Calu3 (cell line): ENCODE results near the gene DNAH14. TPM values are rescaled to one million over a fixed set of nuclear protein-coding genes. Genes with fewer than 3 reads are reported as not detected.
"Not testable (repeated sequence)": the region's sequence is repeated elsewhere in the genome, so short reads cannot be mapped to it uniquely, and the experiment has no call there.

Experiments used
- BruUV-seq: library from RNA; stranded (reverse); fragments of 400-500 nt; replicated peaks from 2 replicates; lab custom pipeline; 2021; lab: Mats Ljungman, UMichigan
- CTCF ChIA-PET: fragments of 300-600 bp; sonication (Branson Sonifier 250); formaldehyde crosslinking; loops from one replicate; lab custom pipeline; 2022; ENCODE audit warnings: antibody characterized with exemption; lab: Charles Lee
- DNase-seq: peaks from one replicate; pipeline ENCODE4 v3.0.0; 2022
- H3K27ac Mint-ChIP-seq: one replicate; pipeline ENCODE4 v1.8.0; 2022; ENCODE audit warnings: mixed read lengths; ENCODE audit not compliant: unreplicated experiment
- H3K27me3 Mint-ChIP-seq: one replicate; pipeline ENCODE4 v1.8.0; 2022; ENCODE audit warnings: mixed read lengths; ENCODE audit not compliant: unreplicated experiment
- H3K36me3 Mint-ChIP-seq: one replicate; pipeline ENCODE4 v1.8.0; 2022; ENCODE audit warnings: mild to moderate bottlenecking, moderate library complexity, mixed read lengths; ENCODE audit not compliant: insufficient read depth, unreplicated experiment
- H3K4me1 Mint-ChIP-seq: one replicate; pipeline ENCODE4 v1.8.0; 2022; ENCODE audit warnings: mild to moderate bottlenecking, low read depth, mixed read lengths; ENCODE audit not compliant: unreplicated experiment
- H3K4me3 Mint-ChIP-seq: one replicate; pipeline ENCODE4 v1.8.0; 2022; ENCODE audit warnings: mild to moderate bottlenecking, low read depth, moderate library complexity, mixed read lengths; ENCODE audit not compliant: unreplicated experiment
- H3K9me3 Mint-ChIP-seq: one replicate; pipeline ENCODE4 v1.8.0; 2022; ENCODE audit warnings: low read depth, mixed read lengths; ENCODE audit not compliant: unreplicated experiment
- intact Hi-C: fragments of 100-400 bp; cut with micrococcal nuclease; formaldehyde crosslinking; loops from one replicate; pipeline ENCODE4 v1.10.0; 2022; ENCODE audit not compliant: unreplicated experiment
- total RNA-seq: library from RNA; stranded (reverse); gene quantifications from 2 replicates; pipeline ENCODE4 v1.2.3, GENCODE V29; 2022
- TF ChIP-seq, protein P1 (sequence below): fragments of 200-600 bp; IDR thresholded peaks from one replicate; pipeline ENCODE4 v1.8.0; 2022; ENCODE audit warnings: antibody characterized with exemption; ENCODE audit not compliant: unreplicated experiment

DNAH14 gene
- total RNA-seq, 1 experiment from 2014 or later: 66.8 TPM

DNA sequence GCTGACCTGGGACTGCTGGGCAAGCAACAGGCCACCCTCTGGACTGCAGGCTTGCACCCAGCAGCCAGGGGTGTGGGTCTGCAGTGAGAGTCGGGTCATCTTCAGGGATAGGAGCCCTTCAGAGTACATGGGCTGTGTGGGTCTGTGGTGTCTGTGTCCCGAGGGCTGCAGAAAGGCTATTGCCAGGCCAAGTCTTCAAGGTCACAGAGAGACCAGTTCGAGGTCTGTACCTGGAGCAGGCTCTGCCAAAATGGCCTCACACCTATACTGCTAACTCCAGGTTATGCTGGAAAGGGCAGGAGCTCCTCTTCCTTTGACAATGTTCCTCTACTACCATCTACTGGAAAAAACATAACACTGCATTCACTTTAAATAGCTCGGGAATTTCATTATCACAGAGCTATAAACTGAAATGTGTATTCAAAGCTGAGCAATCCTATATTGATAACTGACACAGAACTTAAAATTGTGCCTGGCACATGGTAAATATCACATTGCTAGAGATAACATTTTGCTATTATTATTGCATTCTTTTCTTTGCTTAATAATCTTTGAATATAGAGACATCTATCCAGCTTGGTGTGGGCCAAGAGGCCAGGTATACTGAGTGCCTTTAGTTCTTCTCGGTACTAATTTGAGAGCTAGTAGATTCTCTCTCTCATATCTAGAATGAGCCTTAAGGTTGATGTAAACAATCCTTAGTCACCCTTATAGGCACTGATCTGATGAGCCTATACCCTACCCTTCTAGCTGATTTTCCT lies 6.9 kb upstream of the DNAH14 start:
- intact Hi-C loops: loop anchor here (1.0 to 10.0 kb wide), 3 partner anchors 278 to 788 kb away; no protein-coding TSS in a partner anchor
- CTCF ChIA-PET: interaction anchor here (0.5 to 1.4 kb wide), 29 partner anchors 8 to 805 kb away, joined by 3 to 29 read pairs (median 4); partner anchors contain the start of genes CNIH3 and NVL
- no TSS peak for BruUV-seq
- Mint-ChIP-seq H3K4me1 (peaks cover 11% of the 10 kb centered on the region), H3K9me3 (peaks cover under 1% of the 10 kb centered on the region), H3K4me3 (no peak overlapping the region), H3K27ac (no peak overlapping the region), H3K27me3 (no peaks in the 10 kb centered on the region), H3K36me3 (no peaks in the 10 kb centered on the region)
- peak; percentile 30 for DNase-seq
- TF ChIP-seq, protein P1, sequence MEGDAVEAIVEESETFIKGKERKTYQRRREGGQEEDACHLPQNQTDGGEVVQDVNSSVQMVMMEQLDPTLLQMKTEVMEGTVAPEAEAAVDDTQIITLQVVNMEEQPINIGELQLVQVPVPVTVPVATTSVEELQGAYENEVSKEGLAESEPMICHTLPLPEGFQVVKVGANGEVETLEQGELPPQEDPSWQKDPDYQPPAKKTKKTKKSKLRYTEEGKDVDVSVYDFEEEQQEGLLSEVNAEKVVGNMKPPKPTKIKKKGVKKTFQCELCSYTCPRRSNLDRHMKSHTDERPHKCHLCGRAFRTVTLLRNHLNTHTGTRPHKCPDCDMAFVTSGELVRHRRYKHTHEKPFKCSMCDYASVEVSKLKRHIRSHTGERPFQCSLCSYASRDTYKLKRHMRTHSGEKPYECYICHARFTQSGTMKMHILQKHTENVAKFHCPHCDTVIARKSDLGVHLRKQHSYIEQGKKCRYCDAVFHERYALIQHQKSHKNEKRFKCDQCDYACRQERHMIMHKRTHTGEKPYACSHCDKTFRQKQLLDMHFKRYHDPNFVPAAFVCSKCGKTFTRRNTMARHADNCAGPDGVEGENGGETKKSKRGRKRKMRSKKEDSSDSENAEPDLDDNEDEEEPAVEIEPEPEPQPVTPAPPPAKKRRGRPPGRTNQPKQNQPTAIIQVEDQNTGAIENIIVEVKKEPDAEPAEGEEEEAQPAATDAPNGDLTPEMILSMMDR: peak; percentile 15

DNA sequence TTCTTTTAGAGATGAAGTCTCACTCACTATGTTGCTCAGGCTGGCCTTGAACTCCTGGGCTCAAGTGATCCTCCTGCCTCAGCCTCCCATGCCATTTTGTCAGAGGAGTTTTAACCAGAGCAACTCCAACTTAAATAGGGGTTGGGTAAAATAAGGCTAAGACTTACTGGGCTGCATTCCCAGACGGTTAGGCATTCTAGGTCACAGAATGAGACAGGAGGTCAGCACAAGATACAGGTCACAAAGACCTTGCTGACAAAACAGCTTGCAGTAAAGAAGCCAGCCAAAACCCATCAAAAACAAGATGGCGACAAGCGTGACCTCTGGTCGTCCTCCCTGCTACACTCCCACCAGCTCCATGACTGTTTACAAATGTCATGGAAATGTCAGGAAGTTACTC lies 5.7 kb upstream of the DNAH14 start:
- H3K27me3 Mint-ChIP-seq: no peaks in the 10 kb centered on the region

DNA sequence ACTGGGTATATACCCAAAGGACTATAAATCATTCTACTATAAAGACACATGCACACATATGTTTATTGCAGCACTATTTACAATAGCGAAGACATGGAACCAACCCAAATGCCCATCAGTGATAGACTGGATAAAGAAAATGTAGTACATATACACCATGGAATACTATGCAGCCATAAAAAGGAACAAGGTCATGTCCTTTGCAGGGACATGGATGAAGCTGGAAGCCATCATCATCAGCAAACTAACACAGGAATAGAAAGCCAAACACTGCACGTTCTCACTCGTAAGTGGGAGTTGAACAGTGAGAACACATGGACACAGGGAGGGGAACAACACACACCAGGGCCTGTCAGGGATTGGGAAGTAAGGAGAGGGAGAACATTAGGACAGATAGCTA lies 1.8 kb upstream of the DNAH14 start:
- H3K27ac Mint-ChIP-seq, CTCF ChIA-PET, DNase-seq, H3K27me3 Mint-ChIP-seq, H3K4me1 Mint-ChIP-seq, H3K9me3 Mint-ChIP-seq, BruUV-seq, H3K4me3 Mint-ChIP-seq: not testable (repeated sequence)
- intact Hi-C loops: loop anchor here (10.0 kb wide), 1 partner anchor 793 kb away; no protein-coding TSS in a partner anchor
- peaks cover 23% of the 10 kb centered on the region for H3K36me3 Mint-ChIP-seq

More for the DNA sequence above, 5.7 kb upstream of the DNAH14 start:
- Mint-ChIP-seq H3K9me3 (peaks cover 2% of the 10 kb centered on the region), H3K4me3 (no peak overlapping the region), H3K27ac (no peak overlapping the region), H3K4me1 (peaks cover 11% of the 10 kb centered on the region), H3K36me3 (no peaks in the 10 kb centered on the region)
- no peak for DNase-seq
- TF ChIP-seq, protein P1: no peak
- BruUV-seq: no TSS peak
- CTCF ChIA-PET: no interaction called here
- intact Hi-C loops: loop anchor here (10.0 kb wide), 1 partner anchor 789 kb away; no protein-coding TSS in a partner anchor

DNA sequence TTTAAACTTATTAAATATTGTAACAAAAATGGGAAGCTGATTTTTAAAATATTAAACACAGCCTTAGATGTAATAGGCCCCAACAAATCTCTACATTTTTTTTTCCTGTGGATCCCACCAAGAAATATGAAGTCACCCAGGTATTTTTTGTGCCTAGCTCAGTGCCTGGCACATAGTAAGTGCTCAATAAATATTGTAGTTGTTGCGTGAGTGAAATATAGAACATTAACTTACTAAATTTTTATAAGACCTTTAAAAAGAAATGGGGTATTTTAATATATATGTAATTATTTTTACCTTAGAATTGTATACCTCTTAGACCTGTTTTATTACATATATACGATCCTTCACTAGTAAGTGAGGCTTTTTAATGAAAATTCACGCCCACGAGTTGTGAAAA lies 569 bp upstream of the DNAH14 start:
- intact Hi-C loops: loop anchor here (10.0 kb wide), 1 partner anchor 794 kb away; no protein-coding TSS in a partner anchor
- H3K27ac Mint-ChIP-seq: peak overlapping the region; percentile 90
- BruUV-seq: TSS peak; percentile 71
- peaks cover 23% of the 10 kb centered on the region for H3K36me3 Mint-ChIP-seq
- no peak for DNase-seq
- peak overlapping the region; percentile 99 for H3K4me3 Mint-ChIP-seq
- TF ChIP-seq, protein P1: no peak
- CTCF ChIA-PET: no interaction called here
- H3K9me3 Mint-ChIP-seq: peaks cover 14% of the 10 kb centered on the region
- H3K27me3 Mint-ChIP-seq: no peaks in the 10 kb centered on the region
- H3K4me1 Mint-ChIP-seq: no peaks in the 10 kb centered on the region

DNA sequence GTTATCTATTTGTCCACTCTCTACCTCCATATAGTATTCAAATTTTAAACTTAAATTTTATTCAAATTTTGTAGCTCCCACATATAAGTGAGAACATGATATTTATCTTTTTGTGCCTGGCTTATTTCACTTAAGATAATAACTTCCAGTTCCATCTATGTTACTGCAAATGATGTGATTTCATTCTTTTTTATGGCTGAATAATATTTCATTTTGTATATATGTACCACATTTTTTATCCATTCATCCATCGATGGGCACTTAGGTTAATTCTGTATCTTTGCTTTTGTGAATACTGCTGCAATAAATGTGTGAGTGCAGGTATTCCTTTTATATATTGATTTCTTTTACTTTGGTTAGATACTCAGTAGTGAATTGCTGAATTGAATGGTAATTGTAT lies 2.1 kb downstream of the DNAH14 start:
- intact Hi-C loops: loop anchor here (5.0 kb wide), 1 partner anchor 66 kb away; no protein-coding TSS in a partner anchor
- H3K27ac Mint-ChIP-seq: no peak overlapping the region
- TF ChIP-seq, protein P1: no peak
- no TSS peak for BruUV-seq
- no peak overlapping the region for H3K4me3 Mint-ChIP-seq
- CTCF ChIA-PET: no interaction called here
- H3K36me3 Mint-ChIP-seq: peaks cover 23% of the 10 kb centered on the region
- H3K27me3 Mint-ChIP-seq: no peaks in the 10 kb centered on the region
- no peaks in the 10 kb centered on the region for H3K4me1 Mint-ChIP-seq
- H3K9me3 Mint-ChIP-seq: peaks cover 31% of the 10 kb centered on the region
- no peak for DNase-seq
